Stimulated activated CD8-positive, alpha-beta memory T cell treated with anti-CD3 and anti-CD28 coated beads, Interleukin-15, amount 100 ng/mL, for 24 hours (primary cell): ENCODE results near the gene ARID5B.
"Not testable (repeated sequence)": the region's sequence is repeated elsewhere in the genome, so short reads cannot be mapped to it uniquely, and the experiment has no call there.

Experiments used
- DNase-seq: peaks from one replicate; pipeline ENCODE4 v3.0.0-alpha.2; 2020; ENCODE audit warnings: low read depth

Gene ARID5B, protein sequence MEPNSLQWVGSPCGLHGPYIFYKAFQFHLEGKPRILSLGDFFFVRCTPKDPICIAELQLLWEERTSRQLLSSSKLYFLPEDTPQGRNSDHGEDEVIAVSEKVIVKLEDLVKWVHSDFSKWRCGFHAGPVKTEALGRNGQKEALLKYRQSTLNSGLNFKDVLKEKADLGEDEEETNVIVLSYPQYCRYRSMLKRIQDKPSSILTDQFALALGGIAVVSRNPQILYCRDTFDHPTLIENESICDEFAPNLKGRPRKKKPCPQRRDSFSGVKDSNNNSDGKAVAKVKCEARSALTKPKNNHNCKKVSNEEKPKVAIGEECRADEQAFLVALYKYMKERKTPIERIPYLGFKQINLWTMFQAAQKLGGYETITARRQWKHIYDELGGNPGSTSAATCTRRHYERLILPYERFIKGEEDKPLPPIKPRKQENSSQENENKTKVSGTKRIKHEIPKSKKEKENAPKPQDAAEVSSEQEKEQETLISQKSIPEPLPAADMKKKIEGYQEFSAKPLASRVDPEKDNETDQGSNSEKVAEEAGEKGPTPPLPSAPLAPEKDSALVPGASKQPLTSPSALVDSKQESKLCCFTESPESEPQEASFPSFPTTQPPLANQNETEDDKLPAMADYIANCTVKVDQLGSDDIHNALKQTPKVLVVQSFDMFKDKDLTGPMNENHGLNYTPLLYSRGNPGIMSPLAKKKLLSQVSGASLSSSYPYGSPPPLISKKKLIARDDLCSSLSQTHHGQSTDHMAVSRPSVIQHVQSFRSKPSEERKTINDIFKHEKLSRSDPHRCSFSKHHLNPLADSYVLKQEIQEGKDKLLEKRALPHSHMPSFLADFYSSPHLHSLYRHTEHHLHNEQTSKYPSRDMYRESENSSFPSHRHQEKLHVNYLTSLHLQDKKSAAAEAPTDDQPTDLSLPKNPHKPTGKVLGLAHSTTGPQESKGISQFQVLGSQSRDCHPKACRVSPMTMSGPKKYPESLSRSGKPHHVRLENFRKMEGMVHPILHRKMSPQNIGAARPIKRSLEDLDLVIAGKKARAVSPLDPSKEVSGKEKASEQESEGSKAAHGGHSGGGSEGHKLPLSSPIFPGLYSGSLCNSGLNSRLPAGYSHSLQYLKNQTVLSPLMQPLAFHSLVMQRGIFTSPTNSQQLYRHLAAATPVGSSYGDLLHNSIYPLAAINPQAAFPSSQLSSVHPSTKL

DNA sequence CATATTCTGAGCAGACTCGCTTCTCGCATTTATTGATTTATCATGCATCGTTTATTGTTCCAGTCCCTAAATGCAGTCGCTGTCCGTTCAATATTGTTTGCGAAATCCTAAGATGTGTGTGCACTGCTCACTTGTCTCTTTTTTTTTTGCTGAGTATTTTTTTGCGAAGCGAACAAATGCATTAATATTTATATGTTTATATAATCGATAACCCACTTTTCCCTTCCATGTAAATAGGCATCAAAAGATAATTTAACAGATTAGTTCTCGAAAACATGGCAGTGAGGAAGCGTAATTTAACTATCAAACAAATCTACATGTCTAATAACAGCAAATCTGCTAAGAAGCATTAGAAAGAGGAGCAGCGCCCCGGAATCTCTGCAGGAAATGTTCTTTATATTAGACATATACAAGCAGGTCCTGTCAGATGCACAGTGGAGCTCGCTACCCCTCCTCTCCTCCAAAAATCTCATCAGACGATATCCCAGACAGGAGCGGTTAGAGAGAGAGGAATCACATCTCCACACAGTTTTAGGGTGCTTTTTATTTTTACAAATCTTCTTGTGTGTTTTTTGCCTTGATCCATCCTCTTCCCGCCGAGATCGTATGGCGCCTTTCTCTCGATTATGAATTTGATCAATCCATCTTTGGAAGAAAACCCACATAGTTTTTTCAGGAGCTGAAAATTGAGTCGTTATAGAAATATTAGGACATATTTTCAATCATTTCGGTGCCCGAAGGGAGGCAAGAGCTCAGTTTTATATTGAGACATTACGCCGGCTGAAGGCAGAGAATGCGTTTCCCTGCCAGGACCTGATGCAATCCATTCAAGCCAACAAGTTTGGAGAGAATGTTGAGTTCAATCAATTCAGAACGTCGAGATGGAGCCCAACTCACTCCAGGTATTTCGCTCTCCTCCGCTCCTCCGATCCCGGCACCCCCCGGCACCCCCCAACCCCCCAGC is at the start of gene ARID5B:
Gene ARID5B (plus strand): TSS at position 871 of the 964 bp plus-strand sequence. CDS start 11 bp downstream, at position 882.
- no peak for DNase-seq

DNA sequence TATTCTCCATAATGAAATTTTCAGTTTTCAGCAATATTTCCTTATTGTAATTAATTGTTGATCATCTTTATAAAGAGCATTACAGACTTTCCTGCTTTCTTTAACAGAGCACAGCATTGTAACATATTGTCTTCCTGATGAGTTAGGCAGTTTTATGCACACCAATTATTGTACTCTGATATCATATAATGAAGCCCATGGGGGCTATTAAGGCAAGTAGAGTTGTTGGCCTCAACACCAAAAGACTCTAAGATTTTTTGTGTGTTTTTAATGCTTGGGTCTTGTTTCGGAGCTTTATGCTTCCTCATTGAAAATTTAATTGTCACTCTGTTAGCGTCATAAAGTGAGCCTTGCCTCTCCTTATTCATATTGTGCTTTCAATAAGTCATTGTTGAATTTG is 49.2 kb upstream of the ARID5B start:
- no peak for DNase-seq

DNA sequence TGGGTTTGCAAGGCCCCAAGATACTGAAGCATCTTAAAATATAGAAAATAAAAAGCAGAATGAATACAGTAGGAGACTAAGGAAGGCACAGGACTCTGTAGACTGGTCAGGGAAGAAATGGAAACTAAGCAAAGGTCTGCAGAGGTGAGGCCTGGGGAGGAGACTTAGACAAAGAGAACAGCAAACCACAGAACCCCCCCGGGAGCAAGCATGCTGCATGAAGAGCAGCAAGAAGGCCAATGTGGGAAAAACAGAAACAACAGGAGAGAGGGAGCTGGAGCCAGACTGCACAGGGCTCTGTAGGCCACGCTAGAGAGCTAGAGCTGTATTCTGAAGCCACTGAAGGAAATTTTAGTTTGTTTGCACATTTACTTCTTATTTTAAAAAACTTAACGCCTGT is 45.7 kb upstream of the ARID5B start:
- no peak for DNase-seq

DNA sequence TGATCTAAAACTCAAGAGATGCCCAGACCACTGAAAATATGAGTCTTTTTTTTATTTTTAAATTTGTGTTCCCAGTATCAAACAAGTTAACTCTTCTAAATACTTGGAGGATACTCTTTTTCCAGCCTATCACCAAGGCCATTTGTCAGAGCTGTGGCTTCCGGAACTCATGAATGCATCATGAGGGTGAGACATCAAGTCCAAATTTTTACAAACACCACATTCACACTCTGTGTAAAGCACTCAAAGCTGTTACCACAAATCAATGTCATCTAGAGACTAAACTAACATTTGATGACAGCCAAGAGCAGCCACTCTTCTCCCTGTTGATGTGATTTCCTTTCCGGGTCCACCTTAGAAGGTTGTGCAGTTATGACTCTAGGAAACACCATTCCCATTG is 43.8 kb upstream of the ARID5B start:
- no peak for DNase-seq

DNA sequence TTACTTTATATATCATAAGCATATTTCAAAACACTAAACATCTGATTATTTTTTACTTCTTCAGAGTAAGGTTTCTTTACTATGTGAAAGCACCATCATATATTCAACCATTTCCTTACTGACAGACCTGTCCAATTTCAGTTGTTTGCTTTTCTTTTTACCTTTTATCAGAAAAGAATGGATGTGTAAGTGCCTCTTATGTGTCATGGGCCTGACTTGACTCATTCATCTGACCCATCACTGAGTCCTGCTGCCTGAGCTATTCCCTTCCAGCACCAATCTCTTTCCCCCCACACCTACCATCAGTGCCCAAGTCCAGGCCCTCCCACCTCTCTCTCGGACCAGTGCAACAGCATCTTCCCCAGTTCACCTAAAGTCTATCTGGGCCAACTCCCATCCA is 41.7 kb upstream of the ARID5B start:
- no peak for DNase-seq

DNA sequence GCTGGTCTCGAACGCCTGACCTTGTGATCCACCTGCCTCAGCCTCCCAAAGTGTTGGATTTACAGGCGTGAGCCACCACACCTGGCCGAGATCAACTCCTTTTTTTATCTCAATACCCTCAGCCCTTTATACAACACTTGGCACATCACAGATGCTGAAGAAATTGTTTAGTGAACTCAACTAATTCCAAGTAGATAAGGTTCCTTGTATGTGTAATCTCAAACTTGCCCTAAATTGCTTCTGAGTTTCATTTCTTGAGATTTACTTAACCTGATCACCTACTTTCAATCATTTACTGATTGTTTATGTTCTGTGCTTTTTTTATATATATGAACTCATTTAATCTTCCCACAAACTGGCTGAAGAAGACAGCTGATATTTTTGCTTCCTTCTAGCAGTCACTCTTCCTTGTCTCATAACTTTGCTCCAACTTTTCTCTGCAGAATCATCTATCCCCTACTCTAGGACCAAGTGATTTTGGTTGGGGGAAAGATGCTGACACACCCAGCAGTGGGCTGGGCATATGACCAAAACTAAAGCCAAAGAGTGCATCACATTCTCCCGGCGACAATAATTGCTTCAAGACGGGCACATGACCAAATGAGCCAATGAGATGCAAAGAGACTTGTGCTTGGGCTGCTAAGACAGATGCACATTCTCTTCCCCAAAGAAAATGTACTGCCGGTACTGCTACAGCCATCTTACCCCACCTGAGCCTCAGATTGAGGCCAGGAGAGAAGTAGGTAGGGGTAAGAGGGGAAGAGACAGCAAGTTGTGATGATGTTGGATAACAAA is 40.3 kb upstream of the ARID5B start:
- no peak for DNase-seq

DNA sequence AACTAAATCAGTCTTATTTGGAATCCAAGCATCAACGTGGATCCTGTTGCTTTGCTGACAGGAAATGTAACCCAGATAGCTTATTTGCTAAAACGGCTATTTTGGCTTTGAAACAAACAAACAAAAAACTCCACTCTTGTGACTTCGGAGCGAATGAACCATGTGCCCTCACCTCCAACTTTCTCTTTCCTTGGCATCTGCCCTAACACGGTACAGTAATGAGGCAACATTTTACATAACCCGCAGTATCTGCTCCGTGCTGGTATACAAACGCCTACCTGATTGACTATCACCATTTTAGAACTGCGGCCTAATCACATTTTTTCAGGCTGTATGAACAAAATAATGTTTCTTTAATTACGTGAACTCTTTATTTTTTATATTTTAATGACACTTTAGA is 37.5 kb upstream of the ARID5B start:
- DNase-seq = no peak

DNA sequence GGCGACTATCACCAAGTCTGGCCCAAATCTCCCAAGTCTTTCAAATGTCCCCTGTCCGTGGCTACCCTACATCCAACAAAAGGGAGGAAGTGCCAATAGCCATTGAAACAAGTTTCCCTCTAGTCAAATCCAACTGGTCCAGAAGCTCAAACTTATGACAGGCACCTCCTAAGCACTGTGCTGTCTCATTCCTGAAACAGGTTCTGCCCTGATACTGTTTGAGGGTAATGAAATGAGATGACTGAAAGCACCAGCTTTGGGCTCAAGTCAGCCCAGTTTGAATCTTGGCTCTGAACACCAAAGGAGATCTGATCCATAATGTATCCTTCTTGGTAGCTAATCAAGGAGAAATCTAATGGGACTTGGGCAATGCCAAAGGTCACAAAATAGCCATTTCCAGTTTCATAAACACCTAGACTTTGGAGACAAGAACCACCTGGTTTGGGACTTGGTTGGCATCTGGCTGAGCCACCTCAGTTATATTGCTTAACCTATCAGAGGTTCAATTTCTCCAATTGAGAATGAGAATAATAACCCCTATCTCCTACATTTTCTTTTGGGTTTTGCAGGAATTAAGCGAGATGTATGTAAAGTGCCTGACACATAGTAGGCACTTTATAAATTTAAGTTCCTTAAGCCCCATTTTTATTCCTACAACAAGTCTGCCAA is 34.7 kb upstream of the ARID5B start:
- DNase-seq = no peak

DNA sequence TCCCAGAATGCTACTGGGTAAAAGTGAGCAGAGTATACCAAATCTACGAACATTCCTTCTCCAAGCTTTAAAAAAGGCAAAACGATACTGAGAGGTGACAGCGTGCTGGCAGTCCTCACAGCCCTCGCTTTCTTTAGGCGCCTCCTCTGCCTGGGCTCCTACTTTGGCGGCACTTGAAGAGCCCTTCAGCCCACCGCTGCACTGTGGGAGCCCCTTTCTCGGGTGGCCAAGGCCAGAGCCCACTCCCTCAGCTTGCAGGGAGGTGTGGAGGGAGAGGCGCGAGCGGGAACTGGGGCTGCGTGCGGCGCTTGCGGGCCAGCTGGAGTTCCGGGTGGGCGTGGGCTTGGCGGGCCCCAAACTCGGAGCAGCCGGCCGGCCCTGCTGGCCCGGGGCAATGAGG is 34.1 kb upstream of the ARID5B start:
- DNase-seq = not testable (repeated sequence)

DNA sequence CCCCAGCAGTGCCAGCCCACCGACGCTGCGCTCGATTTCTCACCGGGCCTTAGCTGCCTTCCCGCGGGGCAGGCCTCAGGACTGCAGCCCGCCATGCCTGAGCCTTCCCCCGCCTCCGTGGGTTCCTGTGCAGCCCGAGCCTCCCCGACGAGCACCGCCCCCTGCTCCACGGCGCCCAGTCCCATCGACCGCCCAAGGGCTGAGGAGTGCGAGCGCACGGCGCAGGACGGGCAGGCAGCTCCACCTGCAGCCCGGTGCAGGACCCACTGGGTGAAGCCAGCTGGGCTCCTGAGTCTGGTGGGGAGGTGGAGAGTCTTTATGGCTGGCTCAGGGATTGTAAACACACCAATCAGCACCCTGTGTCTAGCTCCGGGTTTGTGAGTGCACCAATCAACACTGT is 33.7 kb upstream of the ARID5B start:
- DNase-seq = not testable (repeated sequence)

DNA sequence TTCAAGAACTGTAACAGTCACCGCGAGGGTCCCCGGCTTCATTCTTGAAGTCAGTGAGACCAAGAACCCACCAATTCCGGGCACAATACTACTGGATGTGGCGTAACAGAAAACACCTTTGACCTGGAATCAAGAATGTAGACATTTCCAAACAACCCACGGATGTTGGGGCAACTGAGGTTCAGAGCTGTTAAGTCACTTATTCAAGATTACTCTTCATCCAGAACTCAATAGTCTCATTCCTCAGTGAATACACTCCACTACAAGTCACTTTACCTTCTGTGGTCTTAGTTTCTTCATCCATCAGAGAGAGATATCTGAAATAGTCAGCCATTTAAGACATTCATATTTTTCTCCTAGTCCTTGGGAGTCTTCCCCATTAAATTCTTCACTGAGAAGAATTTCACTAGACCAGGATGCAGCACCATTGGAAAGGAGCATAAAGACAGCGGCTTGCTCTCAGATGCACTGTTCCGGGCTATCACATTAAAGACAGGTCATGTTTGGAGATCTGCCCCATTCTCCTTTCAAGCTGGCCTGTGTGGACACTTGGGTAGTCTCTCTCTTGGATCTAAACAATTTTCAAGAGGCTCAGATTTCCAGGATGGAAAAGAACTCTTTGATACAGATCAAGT is 32.3 kb upstream of the ARID5B start:
- DNase-seq = no peak

DNA sequence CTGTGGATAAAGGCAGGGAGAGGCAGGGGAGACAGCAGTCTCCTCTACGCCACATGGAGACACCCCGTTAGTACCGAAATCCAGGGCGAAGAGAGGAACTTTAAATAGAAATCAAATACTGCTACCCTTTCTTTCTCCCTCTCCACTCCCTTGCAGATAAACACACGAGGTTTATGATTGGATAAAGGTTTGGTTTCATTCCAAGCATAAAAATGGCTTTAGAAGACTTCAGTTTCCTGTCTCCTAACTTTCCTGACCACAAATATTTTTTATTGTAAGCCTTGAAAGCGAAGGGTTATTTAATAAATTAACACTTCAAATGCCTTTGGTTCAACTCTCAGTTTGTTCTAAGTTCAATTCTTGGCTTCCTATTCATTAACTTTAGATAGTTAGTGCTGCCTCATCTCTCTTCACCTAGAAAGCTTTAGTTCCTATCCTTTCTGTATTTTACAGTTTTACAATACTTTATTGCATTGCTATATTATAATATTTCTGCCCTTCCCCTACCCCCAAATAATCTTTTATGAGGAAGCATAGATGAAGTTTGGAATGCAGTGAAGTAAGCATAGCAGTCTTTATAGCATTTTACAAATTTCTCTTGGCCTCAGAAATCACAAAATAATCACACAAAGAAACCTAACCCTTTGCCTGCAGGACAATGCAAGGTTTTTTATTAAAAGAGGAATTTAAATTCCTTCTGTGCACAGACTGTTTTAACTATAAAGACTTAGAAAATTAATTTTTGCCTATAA is 31.5 kb upstream of the ARID5B start:
- DNase-seq = no peak

DNA sequence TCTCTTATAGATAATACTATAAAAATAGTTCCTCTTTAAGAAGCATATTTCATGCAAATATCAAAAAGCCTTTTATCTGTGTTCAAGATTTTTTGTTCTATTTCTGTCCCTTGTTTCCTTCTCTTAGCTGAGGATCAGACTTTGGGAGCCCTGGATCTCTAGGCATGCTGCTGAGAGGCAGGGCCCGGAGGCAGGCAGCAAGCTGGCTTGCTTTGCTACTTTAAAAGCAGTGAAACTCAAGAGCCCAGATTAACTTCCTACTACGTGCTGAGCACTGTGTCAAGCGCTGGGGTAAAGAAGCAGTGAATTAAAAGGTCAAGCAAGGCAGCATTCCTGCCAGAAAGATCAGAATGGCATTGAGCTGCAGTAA is 31.0 kb upstream of the ARID5B start:
- no peak for DNase-seq

DNA sequence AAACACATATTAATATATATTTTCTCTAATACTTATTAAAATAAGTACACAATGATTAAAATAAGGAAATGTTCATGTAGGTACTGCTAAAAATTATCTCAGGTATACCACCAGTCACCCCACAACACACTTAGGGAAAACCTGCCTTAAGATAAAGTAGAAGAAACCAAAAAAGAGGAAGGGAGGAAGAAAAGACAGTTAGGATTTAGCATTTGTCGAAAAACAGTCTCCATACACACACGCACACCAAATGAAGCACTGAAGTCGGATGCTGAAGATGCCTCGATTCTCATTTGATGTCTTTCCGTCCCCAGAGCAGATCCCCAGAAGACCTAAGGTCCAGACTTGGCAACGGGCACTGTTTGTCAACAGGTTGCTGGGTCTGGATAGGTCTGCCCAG is 30.0 kb upstream of the ARID5B start:
- no peak for DNase-seq

DNA sequence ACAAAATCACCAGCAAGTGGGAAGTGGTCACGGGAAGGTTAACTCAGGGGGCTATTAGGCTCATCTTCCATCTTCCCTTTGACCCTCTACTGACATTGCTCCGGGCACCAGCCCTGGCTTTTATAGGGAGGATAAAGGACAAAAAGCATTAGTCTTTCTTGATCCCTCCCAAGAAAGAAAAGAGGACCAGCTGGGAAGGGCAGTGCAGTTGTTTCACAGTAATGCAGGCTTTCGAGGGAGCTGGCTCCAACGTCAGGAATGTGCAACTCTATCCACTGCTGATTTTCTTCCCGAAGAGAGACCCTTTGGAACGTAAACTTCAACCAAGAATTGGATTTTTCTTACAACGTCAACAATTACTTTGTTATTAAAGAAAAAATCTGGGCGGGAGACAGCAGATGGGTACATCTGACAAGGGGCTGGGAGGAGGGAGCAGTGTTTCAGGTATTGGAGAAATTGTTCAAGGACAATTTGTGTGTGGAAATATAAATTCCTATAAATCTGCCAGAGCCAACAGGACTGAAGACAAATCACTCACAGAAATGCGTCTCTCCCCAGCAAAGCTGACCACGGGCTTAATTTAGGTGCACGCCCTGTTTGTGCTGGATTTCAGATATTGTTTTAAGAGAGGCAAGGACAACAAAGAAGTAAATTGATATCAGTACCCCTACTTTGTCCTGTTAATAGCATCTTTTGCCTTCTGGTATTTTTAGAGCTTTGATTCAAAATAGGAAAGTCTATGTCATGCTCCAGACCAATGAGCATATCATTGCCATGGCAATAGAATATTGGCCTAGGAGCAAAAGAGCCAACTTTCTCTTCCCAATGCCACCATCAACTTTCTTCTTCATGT is 23.4 kb upstream of the ARID5B start:
- no peak for DNase-seq

DNA sequence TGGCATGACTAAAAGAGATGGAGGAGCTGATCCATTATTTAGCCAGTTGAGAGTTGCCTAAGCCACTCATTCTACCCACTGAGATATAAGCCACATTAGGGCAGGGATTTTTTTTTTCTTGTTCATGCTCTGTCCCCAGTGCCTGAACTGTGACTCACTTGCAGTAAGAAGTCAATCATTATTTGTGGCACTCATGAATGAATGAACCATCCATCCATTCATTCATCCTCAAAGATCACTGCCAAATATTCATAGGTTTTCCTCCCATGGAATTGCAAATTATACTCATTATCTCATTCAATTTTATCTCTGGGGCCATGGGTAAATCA is 22.8 kb upstream of the ARID5B start:
- no peak for DNase-seq

DNA sequence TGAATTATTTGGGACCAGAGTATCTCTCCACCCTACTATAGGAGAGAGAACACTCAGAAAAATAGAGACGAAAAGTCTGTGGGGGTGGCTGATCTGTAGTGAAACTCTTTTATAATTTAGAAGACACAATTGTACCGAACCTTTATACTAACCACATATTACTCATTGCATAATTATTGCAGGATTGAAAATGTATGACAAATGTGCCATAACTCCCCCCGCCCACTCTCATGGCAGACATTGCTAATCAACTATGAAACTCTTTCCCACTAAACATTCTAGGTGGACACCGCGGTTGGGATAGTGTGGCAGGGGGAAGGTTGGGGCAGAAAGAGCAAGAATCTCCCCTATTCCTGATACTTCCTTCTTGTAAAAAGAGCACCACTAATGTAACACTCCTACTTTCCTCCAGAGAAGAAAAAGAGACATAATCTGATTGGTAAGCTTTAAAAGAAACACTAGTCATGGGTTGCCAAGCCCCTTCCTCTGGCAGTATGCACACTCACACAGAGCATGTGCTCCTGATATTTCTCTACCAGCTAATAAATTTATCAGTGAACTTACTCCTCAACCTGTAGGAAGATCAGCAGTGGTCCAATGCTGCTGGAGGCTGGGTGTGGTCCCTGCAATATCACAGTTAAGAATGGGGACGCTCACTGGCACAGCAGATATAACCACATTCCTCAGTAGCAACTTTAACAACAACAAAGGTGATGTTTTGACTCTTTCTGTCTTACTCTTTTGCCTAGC is 18.7 kb upstream of the ARID5B start:
- DNase-seq = no peak
